ENCODE measurements around the gene SRRM5.
"Not testable (repeated sequence)": the region's sequence is repeated elsewhere in the genome, so short reads cannot be mapped to it uniquely, and the experiment has no call there.

The SRRM5 gene

DNA sequence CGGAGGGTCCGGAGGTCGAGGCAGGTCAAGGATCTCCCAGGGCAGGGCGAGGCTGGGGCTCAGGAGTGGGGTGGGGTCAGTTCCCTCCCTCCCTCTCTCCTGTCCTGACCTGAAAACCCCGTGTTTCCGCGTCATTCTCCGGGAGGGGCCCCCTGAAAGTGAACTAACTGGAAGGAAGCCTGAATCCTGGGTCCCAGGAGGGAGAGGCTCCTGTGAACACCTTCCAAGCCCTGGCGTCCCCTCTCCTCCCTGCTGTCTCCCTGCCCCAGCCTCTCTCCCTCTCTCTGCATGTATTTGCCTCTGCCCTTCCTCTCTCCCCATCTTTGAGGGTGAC is 28.5 kb downstream of the SRRM5 start:
- no peak for DNase-seq

DNA sequence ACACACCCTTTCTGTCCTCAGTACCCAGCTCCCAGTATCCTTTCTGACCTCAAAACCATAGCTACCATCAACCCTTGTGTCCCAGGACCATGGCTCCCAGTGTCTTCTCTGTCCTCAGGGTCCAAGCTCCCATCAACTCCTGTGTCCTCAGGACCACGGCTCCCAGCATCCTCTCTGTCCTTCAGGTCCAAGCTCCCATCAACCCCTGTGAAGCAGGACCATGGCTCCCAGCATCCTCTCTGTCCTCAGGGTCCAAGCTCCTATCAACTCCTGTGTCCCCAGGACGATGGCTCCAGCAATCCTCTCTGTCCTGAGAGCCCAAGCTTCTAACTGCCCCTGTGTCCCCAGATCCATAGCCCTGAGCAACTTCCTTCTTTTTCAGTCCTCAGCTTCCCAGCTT is 29.4 kb downstream of the SRRM5 start:
- no peak for DNase-seq

DNA sequence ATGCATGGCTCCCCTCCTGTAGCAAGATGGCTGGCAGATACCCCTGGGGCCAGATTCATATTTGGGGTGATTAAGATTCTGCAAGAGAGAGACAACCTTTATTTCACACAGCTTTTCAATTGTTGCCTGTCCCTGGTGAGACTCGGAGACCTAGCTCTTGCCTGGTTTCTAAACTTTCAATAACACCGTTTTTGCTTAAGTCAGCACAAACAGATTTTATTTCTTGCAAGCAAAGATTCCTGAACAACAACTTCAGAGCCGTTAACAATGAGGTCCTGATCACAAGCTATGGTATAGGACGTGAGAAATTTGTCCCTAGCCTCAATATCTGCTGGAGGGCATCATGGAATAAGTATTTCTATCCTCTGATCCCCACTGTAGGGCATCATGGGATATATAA is 30.6 kb downstream of the SRRM5 start:
- no peak for DNase-seq

DNA sequence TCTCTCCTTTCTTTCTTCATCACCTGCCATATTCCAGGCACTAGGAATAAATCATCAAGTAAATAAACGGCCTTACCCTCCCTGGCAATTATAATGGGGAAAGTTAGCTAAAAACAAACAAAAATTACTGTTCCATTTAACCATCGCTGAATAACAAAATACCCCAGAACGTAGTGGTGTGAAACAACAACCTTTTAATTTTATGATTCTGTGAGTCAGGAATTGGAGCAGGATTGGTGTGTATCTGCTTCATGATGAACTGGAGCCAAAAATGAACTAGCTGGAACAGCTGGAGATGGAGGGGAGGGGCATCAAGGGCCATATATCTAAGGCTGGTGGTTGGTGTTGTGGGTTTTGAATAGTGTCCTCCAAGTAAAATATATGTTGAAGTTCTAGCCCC is 31.4 kb downstream of the SRRM5 start:
- DNase-seq = no peak

DNA sequence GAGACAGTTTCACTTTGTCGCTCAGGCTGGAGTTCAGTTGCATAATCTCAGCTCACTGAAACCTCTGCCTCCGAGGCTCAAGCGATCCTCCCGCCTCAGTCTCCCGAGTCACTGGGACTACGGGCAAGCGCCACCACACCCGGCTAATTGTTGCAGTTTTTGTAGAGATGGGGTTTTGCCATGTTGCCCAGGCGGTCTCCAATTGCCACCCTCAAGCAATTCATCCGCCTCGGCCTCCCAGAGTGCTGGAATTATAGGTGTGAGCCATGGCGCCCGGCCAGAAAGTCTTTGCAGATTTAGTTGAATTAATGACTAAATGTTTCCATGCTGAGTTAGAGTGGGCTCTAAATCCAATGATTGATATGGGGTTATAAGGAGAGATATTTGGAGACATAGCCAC is 32.3 kb downstream of the SRRM5 start:
- no peak for DNase-seq

DNA sequence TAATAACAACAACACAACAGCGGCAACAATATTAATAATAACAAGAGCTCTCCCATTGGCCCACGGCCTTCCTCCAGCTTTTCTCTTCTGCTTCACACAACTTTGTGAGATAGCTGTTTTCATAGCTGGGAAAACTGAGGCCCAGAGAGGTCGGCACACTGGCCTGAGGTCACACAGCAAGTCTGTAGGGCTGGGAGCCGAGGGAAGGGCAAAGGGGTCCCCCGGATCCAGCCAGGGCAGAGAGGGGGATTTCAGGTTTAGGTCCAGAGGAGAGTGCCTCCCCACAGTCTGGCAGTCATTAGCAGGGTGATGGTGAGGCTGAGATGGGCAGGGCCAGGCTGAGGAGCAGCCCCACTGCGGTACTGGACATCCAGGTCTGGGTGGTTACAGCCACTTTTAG is 36.7 kb downstream of the SRRM5 start:
- no peak for DNase-seq

DNA sequence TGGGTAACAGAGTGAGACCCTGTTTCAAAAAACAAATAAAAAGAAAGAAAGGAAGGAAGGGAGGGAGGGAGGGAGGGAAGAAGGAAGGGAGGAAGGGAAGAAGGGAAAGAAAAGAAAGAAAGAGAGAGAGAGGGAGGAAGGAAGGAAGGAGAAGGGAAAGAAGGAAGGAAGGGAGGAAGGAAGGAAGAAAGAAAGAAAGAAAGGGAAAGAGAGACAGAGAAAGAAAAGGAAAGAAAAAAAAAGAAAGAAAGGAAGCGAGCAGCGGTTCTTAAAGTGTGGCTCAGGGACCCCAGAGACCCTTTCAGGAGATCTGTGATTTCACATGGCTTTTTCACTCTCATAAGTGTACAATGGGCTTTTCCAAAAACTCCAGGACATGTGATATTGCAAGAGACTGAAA is 37.6 kb downstream of the SRRM5 start:
- DNase-seq = no peak

DNA sequence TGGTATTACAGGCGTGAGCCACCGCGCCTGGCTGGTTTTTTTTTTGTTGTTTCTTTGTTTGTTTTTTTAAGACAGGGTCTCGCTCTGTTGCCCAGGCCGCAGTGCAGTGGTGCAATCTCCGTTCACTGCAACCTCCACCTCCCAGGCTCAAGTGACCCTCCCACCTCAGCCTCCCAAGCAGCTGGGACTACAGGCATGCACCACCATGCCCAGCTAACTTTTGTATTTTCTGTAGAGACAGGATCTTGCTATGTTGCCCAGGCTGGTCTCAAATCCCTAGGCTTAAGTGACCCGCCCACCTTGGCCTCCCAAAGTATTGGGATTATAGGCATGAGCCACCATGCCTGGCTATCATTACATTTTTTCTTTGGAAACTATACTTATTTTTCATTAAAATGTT is 38.4 kb downstream of the SRRM5 start:
- not testable (repeated sequence) for DNase-seq

DNA sequence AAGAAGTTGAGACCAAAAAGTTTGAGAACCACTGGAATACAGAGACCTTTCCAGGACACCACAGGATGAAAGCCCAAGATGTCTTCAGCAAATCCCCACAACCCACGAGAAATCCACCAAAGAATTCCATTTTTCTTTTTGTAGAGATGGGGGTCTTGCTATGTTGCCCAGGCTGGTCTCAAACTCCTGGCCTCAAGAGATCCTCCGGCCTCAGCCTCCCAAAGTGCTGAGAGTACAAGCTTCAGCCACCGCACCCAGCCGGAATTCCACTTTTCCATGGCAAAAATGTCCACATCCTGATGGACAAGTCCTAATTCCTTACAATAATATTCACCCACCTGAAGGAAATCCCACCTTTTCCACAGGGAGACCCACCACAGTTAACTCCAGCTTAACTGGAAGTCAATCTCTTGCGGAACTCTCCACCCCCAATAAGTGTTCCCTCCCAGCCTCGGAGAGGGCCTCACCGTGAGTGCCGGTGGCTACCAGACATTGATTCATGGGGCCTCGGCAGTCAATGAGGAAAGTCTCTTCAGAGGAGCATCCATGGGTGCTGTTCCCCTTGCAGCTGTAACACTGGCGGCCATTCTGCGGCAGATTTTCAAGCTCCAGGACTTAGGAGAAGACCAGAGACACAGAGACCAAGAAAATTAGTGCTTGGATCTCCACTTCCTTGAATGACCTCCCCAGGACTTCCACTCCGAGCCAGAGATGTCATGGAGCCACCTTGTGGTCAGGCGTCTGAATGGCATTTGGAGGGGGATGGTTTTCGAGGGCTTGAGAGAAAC is 40.1 kb downstream of the SRRM5 start:
- peak; percentile 19 for DNase-seq

DNA sequence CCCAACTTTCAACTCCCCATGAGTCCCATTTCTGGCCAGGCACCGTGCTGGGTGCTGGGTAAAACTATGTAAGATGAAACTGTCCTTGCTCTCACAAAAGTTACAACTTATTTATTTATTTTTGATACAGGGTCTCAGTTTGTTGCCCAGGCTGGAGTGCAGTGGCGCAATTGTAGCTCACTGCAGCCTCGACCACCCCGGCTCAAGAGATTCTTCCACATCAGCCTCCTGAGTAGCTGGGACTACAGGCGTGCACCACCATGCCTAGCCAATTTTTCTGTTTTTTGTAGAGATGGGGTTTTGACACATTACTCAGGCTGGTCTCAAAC is 40.6 kb downstream of the SRRM5 start:
- no peak for DNase-seq

DNA sequence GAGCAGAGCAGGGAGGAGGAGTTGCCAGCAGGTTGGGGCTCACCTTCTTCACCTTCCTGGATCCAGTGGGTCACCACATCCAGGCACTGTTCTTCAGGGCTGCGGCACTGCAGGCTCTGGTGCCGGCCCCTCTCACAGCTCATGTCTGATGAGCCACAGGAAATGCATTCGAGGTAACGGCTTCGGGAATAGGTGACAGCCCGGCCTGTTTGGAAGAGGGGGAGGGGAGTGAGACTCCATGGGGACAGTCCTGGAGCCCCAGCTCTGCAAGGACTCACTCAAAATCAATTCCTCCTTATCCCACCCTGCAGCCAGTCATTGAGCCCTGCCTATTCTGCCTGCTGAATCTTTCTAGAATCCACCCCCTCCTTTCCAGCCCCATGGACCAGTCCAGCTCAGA is 44.5 kb downstream of the SRRM5 start:
- DNase-seq = no peak

DNA sequence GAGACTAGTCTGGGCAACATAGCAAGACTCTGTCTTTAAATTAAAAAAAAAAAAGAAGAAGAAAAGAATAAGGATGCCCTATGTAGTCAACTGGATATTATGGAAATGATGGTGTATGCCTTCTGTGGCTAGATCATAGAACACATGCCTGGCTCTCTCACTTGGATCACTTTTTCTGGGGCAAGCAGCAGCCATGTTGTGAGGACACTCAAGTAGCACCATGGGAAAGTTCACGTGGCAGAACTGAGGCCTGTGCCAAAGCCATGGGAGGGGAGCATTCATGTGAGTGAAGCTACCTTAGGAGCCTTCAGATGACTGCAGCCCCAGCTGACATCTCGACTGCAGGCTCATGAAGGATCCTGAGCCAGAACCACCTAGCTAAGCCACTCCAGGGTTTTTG is 46.1 kb downstream of the SRRM5 start:
- no peak for DNase-seq

DNA sequence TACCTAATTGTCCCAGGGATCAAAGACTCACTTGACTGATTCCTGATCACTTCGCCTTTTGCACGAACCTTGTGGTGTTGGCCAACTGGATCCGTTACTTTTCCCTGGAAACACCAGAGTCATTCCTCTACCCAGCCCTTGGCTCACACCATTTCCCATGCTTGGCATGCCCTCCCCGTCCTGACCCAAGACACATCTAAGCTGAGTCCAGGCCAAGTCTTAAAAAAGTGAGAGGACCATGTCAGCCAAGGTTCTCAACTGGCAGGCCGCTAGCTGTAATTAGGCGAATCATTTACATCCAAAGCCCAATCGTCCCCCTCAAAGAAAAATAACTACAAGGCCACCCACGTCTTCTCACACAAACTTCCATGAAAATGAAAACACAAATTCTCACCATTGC is 46.6 kb downstream of the SRRM5 start:
- DNase-seq = no peak

DNA sequence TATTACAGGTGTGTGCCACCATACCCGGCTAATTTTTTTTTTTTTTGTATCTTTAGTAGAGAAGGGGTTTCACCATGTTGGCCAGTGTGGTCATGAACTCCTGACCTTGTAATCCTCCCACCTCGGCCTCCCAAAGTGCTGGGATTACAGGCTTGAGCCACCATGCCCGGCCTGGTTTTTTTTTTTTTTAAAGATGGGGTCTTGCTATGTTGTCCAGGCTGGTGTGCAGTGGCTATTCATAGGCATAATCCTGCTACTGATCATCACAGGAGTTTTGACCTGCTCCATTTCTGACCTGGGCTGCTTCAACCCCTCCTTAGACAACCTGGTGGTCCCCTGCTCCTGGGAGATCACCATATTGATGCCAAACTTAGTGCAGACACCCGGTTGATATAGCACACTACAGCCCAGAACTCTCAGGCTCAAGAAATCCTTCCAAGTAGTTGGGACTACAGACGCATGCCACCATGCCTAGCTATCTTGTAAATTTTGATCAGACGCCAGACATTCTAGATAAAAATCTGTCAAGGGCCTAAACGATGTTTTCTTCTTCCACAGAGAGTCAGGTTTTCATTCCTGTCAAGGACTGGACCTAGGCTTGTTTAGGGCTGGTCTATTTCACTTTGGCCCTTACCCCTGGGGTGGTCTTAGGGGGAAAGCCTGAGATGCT is 48.5 kb downstream of the SRRM5 start:
- no peak for DNase-seq

DNA sequence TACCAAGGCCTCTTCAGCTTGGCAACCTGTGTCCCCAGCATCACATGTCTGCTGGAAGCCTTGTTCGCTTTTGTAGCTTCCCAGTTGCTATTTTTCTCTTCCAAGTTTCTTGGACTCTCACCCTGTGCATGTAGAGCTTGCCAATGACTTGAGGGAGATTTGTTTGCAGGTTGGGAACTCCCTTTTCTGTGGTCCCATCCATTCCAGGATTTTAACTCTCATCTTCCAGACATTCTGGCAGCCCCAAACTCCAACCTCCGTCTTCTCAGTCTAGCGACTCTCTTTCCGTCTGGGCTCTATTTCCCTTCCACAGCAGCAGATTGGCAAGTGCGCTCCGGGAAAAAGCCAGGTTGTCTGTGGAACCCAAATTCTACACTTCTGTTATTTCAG is 49.1 kb downstream of the SRRM5 start:
- DNase-seq = no peak

DNA sequence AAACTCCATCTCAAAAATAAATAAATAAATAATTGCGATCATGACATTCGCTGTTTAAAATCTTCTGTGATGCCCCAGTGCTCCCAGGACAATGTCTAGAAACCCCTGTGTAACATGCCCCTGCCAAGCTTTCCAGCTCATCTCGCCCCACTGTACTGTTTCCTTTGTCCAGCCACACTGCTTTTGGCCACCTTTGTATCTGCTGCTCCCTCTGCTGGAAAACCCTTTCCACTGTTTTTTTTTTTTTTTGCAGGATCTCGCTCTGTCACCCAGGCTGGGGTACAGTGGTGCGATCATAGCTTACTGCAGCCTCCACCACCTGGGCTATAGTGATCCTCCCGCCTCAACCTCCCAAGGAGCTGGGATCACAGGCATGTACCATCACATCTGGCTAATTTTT is 50.6 kb downstream of the SRRM5 start:
- no peak for DNase-seq

DNA sequence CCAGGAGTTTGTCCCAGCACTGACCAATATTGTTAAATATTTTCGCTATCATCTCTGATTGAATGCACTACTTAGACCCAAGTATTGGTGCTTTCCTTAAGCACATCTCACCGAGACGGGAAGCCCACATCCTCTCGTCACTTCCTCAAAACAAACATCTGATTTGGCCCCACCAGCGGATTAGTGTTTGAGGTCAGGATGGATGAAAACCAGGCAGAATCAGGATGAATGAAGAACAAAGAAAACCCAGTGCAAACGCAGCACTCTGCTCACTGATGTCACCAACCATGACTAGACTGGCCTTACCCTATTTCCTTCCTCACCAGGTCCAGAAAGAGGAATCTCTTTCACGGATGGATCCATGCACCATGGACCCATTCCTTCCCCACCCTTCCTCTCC is 52.1 kb downstream of the SRRM5 start:
- DNase-seq = no peak

Data from stimulated activated CD4-positive, alpha-beta T cell treated with anti-CD3 and anti-CD28 coated beads, Interleukin-12 subunit alpha, Interleukin-12 subunit beta, amount 100 ng/mL, for 4 hours (primary cell).